Activated T-helper 2 cell treated with anti-CD3 and anti-CD28 coated beads, Interferon-gamma antibody, Interleukin-2, Interleukin-4, amounts not matched to agents 10 μg/mL and 5 μg/mL and 100 μg/mL, durations not matched to agents 14 hours and 24 hours and 36 hours (primary cell): ENCODE measurements around the gene COL5A1. TPM values are rescaled to one million over a fixed set of nuclear protein-coding genes. Genes with fewer than 3 reads are reported as not detected.
"Not testable (repeated sequence)": the region's sequence is repeated elsewhere in the genome, so short reads cannot be mapped to it uniquely, and the experiment has no call there.

Experiments
- DNase-seq: peaks from one replicate; pipeline ENCODE4 v3.0.0; 2021; ENCODE audit warnings: low spot score
- H3K27ac Mint-ChIP-seq: one replicate; pipeline ENCODE4 v1.8.0; 2021; ENCODE audit warnings: mixed read lengths
- H3K27me3 Mint-ChIP-seq: one replicate; pipeline ENCODE4 v1.8.0; 2021; ENCODE audit warnings: low read depth, mixed read lengths
- H3K36me3 Mint-ChIP-seq: one replicate; pipeline ENCODE4 v1.8.0; 2021; ENCODE audit warnings: low read depth, mixed read lengths
- H3K4me1 Mint-ChIP-seq: one replicate; pipeline ENCODE4 v1.8.0; 2021; ENCODE audit warnings: low read depth, mixed read lengths
- H3K4me3 Mint-ChIP-seq: one replicate; pipeline ENCODE4 v1.8.0; 2021; ENCODE audit warnings: low read depth, mild to moderate bottlenecking, moderate library complexity, mixed read lengths
- H3K9me3 Mint-ChIP-seq: one replicate; pipeline ENCODE4 v1.8.0; 2021; ENCODE audit warnings: mixed read lengths
- intact Hi-C: fragments of 100-400 bp; cut with micrococcal nuclease; formaldehyde crosslinking; loops from one replicate; pipeline ENCODE4 v1.15.1; 2023
- total RNA-seq: library from RNA; stranded (reverse); gene quantifications from 2 replicates; pipeline ENCODE4 v1.2.3, GENCODE V29; 2022

The COL5A1 gene
- total RNA-seq, 1 donor from 2014 or later, result not detected

DNA sequence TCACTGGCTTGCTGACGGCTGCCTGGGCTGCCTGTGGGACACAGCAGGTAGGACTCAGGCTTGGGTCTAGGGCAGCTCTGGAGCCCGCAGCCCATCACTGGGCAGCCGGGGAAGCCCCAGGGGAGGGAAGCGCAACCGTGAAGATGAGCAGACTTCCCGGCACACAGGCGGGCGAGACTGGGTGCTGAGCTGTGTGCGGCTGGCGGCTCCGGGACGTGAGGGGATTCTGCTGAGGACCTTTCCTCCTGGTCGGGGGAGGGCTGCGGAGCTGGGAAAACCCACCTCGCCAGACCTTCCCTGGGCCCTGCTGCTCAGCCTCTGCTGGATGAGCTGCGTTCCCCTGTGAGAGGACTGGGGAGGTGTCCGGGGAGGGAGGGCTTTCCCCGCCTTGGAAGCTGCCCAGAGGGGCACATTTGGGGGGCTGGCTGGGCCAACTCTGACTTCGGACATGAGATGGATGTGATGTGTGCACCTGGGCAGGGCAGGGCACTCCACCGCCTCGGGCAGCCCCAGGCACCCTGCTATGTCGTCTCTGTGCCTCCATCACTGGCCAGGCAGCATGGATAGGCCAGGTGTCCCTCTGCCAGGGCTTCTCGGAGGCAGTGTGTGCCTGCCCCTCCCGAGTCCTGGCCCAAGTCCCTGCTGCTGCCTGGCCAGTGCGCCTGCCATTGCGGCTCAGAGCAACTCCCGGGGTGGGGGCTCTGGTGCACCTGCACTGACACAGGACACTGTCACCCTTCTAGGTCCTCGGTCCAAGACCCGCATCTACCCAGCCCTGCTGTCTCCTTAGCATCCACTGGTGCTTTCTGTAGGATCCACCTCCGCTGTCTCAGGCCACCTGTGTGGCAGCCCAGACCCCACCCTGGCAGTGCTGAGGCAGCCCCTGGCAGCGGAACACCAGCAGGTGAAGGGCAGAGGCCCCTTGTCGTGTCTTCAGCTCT, 66.4 kb downstream of the COL5A1 start:
- Mint-ChIP-seq H3K27me3 (no peaks in the 10 kb centered on the region), H3K36me3 (no peaks in the 10 kb centered on the region), H3K27ac (no peak overlapping the region), H3K4me1 (no peaks in the 10 kb centered on the region), H3K4me3 (no peak overlapping the region), H3K9me3 (peaks cover 2% of the 10 kb centered on the region)
- intact Hi-C loops, result no loop called here
- no peak for DNase-seq

DNA sequence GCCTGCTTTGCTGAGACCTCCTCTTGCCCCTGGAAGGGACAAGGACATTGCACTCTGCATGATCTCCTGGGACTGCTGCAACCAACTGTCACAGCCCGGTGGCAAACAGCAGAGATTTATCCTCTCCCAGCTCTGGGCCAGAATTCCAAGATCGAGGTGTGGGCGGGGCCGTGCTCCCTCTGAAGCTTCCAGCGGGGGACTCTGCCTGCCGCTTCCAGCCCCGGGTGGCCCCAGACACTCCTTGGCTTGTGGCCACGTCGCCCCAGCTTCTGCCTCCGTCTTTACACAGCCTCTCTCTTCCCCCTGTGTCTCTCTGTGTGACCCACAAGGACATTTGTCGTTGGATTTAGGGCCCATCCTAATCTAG, 67.1 kb downstream of the COL5A1 start:
- intact Hi-C loops, result no loop called here
- Mint-ChIP-seq H3K4me3 (no peak overlapping the region), H3K27ac (no peak overlapping the region), H3K27me3 (no peaks in the 10 kb centered on the region), H3K9me3 (peaks cover 5% of the 10 kb centered on the region), H3K4me1 (no peaks in the 10 kb centered on the region), H3K36me3 (no peaks in the 10 kb centered on the region)
- no peak for DNase-seq

DNA sequence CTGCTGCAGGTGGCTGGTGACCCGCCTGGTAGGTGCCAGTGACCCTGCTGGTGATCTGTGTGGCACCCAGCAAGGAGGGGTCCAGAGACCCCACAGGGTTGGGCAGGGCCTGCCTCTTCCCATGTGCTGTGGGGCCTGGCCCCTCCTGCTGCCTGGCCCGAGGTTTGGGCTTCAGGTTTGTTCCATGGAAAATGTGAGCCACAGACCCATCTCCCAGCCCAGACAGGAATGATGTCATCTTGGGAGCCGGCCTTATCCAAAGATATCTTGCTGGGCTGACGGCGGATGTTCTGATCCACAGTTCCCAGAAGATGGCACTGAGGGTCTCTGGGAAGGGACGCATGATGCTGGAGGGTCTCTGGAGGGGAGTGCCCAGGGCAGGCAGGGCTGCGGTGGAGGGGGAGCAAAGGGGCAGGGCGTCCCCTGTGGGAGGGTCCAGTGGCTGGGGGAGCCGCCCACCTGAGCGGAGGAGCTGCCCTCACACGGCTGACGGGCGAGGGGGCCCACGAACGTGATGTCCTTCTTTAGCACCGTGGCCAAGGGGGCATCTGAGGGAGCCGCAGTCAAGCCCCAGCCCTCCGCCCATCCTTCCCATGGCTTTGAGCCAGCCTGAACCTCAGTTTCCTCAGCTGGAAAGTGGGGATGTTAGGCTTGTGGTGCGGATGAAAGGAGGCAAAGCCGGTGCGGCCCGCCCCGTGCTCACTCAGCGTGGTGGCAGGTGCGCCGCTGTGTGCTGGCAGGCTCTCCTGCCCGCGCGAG, 68.1 kb downstream of the COL5A1 start:
- Mint-ChIP-seq H3K27ac (no peak overlapping the region), H3K36me3 (no peaks in the 10 kb centered on the region), H3K4me3 (no peak overlapping the region), H3K9me3 (peaks cover 14% of the 10 kb centered on the region), H3K4me1 (no peaks in the 10 kb centered on the region), H3K27me3 (no peaks in the 10 kb centered on the region)
- intact Hi-C loops, result no loop called here
- DNase-seq, result no peak

DNA sequence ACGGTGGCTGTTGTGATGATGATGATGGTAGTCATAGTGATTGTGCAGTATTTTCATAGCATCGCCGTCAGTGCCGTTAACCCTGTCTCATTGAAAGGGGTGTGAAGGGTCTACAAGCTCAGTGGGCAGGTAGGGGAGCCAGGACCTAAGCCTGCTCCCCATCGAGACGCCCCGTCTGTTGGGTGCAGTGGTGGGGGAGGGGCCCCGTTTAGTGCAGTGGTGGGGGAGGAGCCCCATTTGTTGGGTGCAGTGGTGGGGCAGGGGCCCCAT, 68.6 kb downstream of the COL5A1 start:
- no peaks in the 10 kb centered on the region for H3K36me3 Mint-ChIP-seq
- intact Hi-C loops, result no loop called here

DNA sequence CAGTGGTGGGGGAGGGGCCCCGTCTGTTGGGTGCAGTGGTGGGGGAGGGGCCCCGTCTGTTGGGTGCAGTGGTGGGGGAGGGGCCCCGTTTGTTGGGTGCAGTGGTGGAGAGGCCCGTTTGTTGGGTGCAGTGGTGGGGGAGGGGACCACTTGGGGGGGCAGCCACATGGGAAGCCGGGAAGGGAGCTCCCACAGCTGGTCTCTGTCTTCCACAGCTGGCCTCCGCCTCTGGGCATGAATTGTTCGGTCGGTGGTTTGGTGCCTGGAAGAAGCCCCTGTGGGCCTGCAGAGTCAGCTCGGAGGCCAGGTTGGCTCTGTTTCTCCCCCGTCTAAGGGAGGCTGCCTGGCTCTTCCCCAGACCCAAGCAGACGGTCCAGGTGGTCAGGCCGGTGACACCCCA, 69.3 kb downstream of the COL5A1 start:
- H3K9me3 Mint-ChIP-seq, result peaks cover 17% of the 10 kb centered on the region
- no peaks in the 10 kb centered on the region for H3K4me1 Mint-ChIP-seq
- no peak overlapping the region for H3K4me3 Mint-ChIP-seq
- H3K27me3 Mint-ChIP-seq, result no peaks in the 10 kb centered on the region
- intact Hi-C loops, result no loop called here
- no peaks in the 10 kb centered on the region for H3K36me3 Mint-ChIP-seq
- DNase-seq, result no peak
- H3K27ac Mint-ChIP-seq, result no peak overlapping the region

More for the DNA sequence above, 68.6 kb downstream of the COL5A1 start:
- H3K9me3 Mint-ChIP-seq, result peaks cover 17% of the 10 kb centered on the region
- H3K4me1 Mint-ChIP-seq, result no peaks in the 10 kb centered on the region
- H3K27ac Mint-ChIP-seq, result no peak overlapping the region
- H3K27me3 Mint-ChIP-seq, result no peaks in the 10 kb centered on the region
- no peak overlapping the region for H3K4me3 Mint-ChIP-seq
- DNase-seq, result no peak

DNA sequence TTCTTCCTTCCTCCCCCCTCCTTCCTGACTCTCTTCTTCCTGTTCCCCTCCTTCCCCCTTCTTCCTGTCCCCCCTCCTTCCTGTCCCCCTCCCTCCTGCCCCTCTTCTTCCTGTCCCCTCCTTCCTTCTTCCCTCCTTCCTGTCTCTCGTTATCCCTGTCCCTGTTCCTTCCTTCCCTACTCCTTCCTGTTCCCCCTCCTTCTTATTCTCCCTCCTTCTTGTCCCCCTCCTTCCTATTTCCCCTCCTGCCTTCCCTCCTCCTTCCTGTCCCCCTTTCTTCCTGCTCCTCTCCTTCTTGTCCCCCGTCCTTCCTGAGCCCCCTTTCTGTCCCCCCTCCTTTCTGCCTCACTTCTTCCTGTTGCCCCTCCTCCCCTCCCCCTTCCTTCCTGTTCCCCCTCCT, 70.6 kb downstream of the COL5A1 start:
- Mint-ChIP-seq H3K9me3 (peaks cover 17% of the 10 kb centered on the region), H3K36me3 (no peaks in the 10 kb centered on the region), H3K4me1 (no peaks in the 10 kb centered on the region), H3K27me3 (no peaks in the 10 kb centered on the region), H3K4me3 (no peak overlapping the region), H3K27ac (no peak overlapping the region)
- intact Hi-C loops, result no loop called here
- DNase-seq, result no peak

DNA sequence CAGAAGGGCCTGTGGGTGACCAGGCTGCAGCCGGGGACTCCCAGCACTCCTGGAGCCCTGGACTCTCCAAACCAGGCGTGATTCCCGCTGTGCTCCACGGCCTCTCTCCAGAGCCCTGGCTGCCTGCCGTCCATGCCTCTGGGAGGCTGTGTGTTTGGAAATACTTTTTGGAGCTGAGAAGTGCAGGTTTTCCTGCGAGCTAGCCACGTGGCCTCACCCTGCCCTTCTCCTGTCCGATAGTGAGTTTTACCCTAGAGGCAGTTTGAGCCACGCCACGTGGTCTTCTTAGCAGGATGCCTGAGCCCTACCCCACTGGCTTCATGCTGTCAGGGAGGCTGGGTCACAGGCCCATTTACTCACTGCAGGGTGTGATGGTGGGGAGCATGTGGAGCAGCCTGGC, 71.3 kb downstream of the COL5A1 start:
- Mint-ChIP-seq H3K36me3 (no peaks in the 10 kb centered on the region), H3K9me3 (peaks cover 17% of the 10 kb centered on the region), H3K27ac (no peak overlapping the region), H3K4me3 (no peak overlapping the region), H3K4me1 (no peaks in the 10 kb centered on the region), H3K27me3 (no peaks in the 10 kb centered on the region)
- DNase-seq, result no peak
- intact Hi-C loops, result no loop called here

DNA sequence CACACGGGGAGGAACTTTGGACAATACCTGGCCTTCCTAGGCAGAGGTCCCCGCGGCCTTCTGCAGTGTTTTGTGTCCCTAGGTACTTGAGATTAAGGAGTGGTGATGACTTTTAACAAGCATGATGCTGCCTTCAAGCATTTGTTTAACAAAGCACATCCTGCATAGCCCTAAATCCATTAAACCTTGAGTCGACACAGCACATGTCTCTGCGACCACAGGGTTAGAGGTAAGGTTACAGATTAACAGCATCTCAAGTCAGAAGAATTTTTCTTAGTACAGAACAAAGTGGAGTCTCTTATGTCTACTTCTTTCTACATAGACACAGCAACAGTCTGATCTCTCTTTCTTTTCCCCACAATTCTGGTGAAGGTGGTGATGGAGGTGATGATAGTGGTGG, 73.9 kb downstream of the COL5A1 start:
- H3K36me3 Mint-ChIP-seq, H3K27ac Mint-ChIP-seq, H3K4me3 Mint-ChIP-seq: not testable (repeated sequence)

DNA sequence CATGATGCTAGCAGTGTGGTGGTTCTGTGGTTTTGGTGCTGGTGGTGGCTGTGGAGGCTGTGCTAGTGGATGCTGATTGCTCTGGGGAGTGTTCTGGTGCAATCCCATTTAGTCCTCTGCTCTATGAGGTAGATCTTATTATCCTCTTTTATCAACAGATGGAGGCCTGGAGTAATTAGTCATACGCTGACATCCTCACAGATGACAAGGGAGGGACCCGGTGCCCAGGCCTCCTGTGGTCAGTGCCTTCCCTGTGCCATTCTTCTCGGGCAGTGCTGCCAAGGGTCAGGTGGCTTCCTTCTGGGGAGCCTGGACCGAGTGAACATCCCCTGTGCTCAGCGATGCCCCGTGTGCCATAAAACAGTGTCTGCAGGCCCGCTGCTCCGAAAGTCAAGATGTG, 74.5 kb downstream of the COL5A1 start:
- H3K36me3 Mint-ChIP-seq, result no peaks in the 10 kb centered on the region
- no peak overlapping the region for H3K27ac Mint-ChIP-seq
- H3K4me1 Mint-ChIP-seq, result no peaks in the 10 kb centered on the region
- H3K4me3 Mint-ChIP-seq, result no peak overlapping the region
- DNase-seq, result no peak
- peaks cover 17% of the 10 kb centered on the region for H3K9me3 Mint-ChIP-seq
- H3K27me3 Mint-ChIP-seq, result no peaks in the 10 kb centered on the region
- intact Hi-C loops, result no loop called here

More for the DNA sequence above, 73.9 kb downstream of the COL5A1 start:
- H3K27me3 Mint-ChIP-seq, H3K4me1 Mint-ChIP-seq, intact Hi-C loops, DNase-seq: not testable (repeated sequence)
- peaks cover 17% of the 10 kb centered on the region for H3K9me3 Mint-ChIP-seq

DNA sequence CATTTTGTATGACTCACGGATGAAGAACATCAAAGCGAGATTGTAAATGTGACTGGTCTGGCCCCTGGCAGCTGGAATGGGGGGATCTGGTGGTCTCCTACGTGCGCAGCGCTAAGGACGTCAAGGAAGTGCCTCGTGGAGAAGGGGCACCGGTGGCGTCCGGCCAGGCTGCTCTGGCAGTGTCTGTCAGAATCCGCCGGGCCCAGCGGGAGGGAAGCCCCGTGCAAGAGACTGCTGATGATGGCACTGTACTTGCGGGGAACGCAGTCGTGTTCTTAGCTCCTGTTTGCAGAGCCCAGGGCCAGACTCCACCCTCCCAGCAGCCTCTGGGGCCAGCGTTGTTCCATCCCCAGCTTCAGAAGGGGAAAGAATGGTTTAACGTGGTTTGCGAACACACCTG, 75.5 kb downstream of the COL5A1 start:
- H3K27ac Mint-ChIP-seq, result no peak overlapping the region
- intact Hi-C loops, result no loop called here
- no peaks in the 10 kb centered on the region for H3K4me1 Mint-ChIP-seq
- no peak overlapping the region for H3K4me3 Mint-ChIP-seq
- no peaks in the 10 kb centered on the region for H3K36me3 Mint-ChIP-seq
- no peaks in the 10 kb centered on the region for H3K27me3 Mint-ChIP-seq
- DNase-seq, result no peak
- H3K9me3 Mint-ChIP-seq, result peaks cover 17% of the 10 kb centered on the region

DNA sequence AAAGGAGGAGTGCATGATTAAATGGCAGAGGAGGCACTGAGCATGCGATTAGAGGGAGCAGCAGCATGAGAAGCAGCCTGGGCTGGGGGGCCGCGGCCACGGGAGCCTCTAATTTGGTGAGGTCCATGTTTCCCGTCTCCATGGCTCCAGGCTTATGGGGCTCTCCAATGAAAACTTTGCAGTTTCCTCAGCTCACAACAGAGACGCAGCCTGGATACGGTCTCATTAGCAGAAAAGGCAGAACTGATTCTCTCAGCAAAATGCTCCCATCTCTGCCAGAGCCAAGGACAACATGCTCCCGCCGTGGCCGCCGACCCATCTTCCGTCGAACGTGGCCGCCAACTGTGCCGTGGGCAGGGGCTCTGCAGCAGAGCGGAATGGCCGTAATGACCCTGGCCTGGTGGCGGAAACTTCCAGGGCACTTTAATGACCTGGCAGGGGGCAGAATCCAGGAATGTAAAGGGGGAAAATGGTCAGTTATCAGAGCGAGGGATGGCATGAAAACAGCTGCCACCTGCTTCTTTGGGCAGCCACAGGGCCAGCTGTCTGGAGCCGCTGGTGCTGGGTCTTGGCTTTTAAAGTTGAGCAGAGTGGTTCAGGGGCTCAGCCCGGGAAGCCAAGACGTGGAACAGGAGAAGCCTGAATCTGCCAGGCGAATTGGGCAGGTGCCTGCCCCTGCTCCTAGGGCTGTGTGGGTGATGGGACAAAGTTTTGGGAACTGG, 76.5 kb downstream of the COL5A1 start:
- H3K36me3 Mint-ChIP-seq, result no peaks in the 10 kb centered on the region
- H3K27me3 Mint-ChIP-seq, result peaks cover 3% of the 10 kb centered on the region
- peaks cover 14% of the 10 kb centered on the region for H3K9me3 Mint-ChIP-seq
- H3K4me1 Mint-ChIP-seq, result peaks cover 2% of the 10 kb centered on the region
- intact Hi-C loops, result no loop called here
- H3K27ac Mint-ChIP-seq, result no peak overlapping the region
- DNase-seq, result no peak
- no peak overlapping the region for H3K4me3 Mint-ChIP-seq

DNA sequence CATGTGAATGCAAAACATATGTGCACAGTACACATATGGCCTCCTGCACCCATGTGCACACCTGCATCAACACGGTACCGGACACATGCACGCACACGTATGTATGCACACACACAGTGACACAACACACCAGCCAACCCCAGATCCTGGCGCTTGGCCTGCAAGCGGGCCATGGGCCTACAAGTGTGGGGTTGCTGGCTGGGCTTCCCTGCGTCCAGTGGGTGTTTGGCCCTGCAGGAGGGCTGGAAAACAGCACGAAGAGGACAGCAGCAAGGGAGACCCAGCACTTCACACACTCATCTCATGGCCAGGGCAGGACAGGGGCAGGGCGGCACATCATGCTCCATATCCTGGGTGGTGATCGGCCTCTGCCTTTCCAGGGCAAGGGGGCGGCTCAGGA, 77.7 kb downstream of the COL5A1 start:
- intact Hi-C loops, result no loop called here
- Mint-ChIP-seq H3K36me3 (no peaks in the 10 kb centered on the region), H3K9me3 (peaks cover 6% of the 10 kb centered on the region), H3K27ac (no peak overlapping the region), H3K4me3 (no peak overlapping the region), H3K27me3 (peaks cover 6% of the 10 kb centered on the region), H3K4me1 (peaks cover 2% of the 10 kb centered on the region)
- DNase-seq, result no peak
